T47D (cell line): Measurements from ENCODE around the gene FASTK.
"Not testable (repeated sequence)": the region's sequence is repeated elsewhere in the genome, so short reads cannot be mapped to it uniquely, and the experiment has no call there.

Experiments
- DNase-seq, 2 experiments: peaks; one replicate each; pipeline versions ENCODE4 v3.0.0 to v3.0.0-alpha.2; 2011 to 2012; ENCODE audit warnings: low read depth in 1 of 2, low spot score in 1 of 2
- JUND ChIP-seq: IDR thresholded peaks from 2 replicates; pipeline ENCODE4 v1.6.1; 2012; ENCODE audit warnings: low read depth
- in situ Hi-C: cut with HindIII; loops from 2 replicates; pipeline ENCODE4 v1.10.0; 2016; ENCODE audit warnings: low sequenced_read_pairs, low pct_unique_long_range_greater_than_20kb

The FASTK gene

GRCh38 chr7:151046603-151047573 is 33.7 kb downstream of the FASTK start:
- in situ Hi-C loops = no loop called here
- DNase-seq = peak; percentile 28 to 47
- no peak for TF ChIP-seq JUND

- TF ChIP-seq JUND = no peak
- in situ Hi-C loops = no loop called here
- DNase-seq = no peak
Measured at GRCh38 chr7:151045967-151046366, 34.6 kb downstream of the FASTK start.

GRCh38 chr7:151045262-151045661 is 35.3 kb downstream of the FASTK start:
- no peak for TF ChIP-seq JUND
- in situ Hi-C loops = no loop called here
- no peak for DNase-seq

GRCh38 chr7:151043959-151044358 is 36.6 kb downstream of the FASTK start:
- in situ Hi-C loops = no loop called here
- no peak for TF ChIP-seq JUND
- DNase-seq = no peak

- DNase-seq = not testable (repeated sequence)
Measured at GRCh38 chr7:151043449-151043848, 37.2 kb downstream of the FASTK start.

GRCh38 chr7:151040616-151041375 is 39.8 kb downstream of the FASTK start:
- TF ChIP-seq JUND = no peak
- in situ Hi-C loops = no loop called here
- DNase-seq = no peak

More at GRCh38 chr7:151043449-151043848, 37.2 kb downstream of the FASTK start:
- in situ Hi-C loops = not testable (repeated sequence)

- TF ChIP-seq JUND = no peak
- in situ Hi-C loops = no loop called here
- DNase-seq = no peak
Measured at GRCh38 chr7:151039850-151040548, 40.6 kb downstream of the FASTK start.

- TF ChIP-seq JUND = no peak
- in situ Hi-C loops = no loop called here
- no peak for DNase-seq
Measured at GRCh38 chr7:151038951-151039849, 41.4 kb downstream of the FASTK start.

GRCh38 chr7:151035902-151036301 is 44.7 kb downstream of the FASTK start:
- no peak for TF ChIP-seq JUND
- in situ Hi-C loops = no loop called here
- DNase-seq = no peak

- in situ Hi-C loops = no loop called here
- DNase-seq = no peak
- TF ChIP-seq JUND = no peak
Measured at GRCh38 chr7:151035026-151035717, 45.4 kb downstream of the FASTK start.

- TF ChIP-seq JUND = no peak
- no peak for DNase-seq
- in situ Hi-C loops = no loop called here
Measured at GRCh38 chr7:151034312-151035025, 46.1 kb downstream of the FASTK start.
